Activated CD8-positive, alpha-beta memory T cell treated with anti-CD3 and anti-CD28 coated beads, Interleukin-2, amount 10 ng/mL, durations not matched to agents 7 days and 5 days (primary cell): ENCODE measurements around the gene C10orf105. TPM values are rescaled to one million over a fixed set of nuclear protein-coding genes. Genes with fewer than 3 reads are reported as not detected.
A peak's percentile ranks its signal among the peaks of the same experiment; 100 is the strongest.

Experiments
- ATAC-seq: fragments of 150-1000 bp; cut with Tn5 transposase; one replicate; pipeline ENCODE4 v1.10.0; 2021; ENCODE audit warnings: moderate library complexity
- CTCF ChIA-PET: fragments of 350-600 bp; sonication (Branson Sonifier 250); formaldehyde crosslinking; loops from one replicate; lab custom pipeline; 2021; ENCODE audit warnings: antibody characterized with exemption; lab: Charles Lee
- DNase-seq: peaks from one replicate; pipeline ENCODE4 v3.0.0-alpha.2; 2020
- H3K27ac Mint-ChIP-seq: one replicate; pipeline ENCODE4 v1.8.0; 2021; ENCODE audit warnings: mild to moderate bottlenecking, mixed read lengths
- H3K27me3 Mint-ChIP-seq: one replicate; pipeline ENCODE4 v1.8.0; 2021; ENCODE audit warnings: mixed read lengths
- H3K36me3 Mint-ChIP-seq: one replicate; pipeline ENCODE4 v1.8.0; 2021; ENCODE audit warnings: mild to moderate bottlenecking, mixed read lengths
- H3K4me1 Mint-ChIP-seq: one replicate; pipeline ENCODE4 v1.8.0; 2021; ENCODE audit warnings: mixed read lengths
- H3K4me3 Mint-ChIP-seq: one replicate; pipeline ENCODE4 v1.8.0; 2021; ENCODE audit warnings: mild to moderate bottlenecking, moderate library complexity, mixed read lengths
- H3K9me3 Mint-ChIP-seq: one replicate; pipeline ENCODE4 v1.8.0; 2022; ENCODE audit warnings: low read depth, mixed read lengths
- total RNA-seq, 2 experiments: library from RNA; stranded (reverse); gene quantifications; one replicate each; pipeline ENCODE4 v1.2.3, GENCODE V29; 2021

C10orf105 gene
- total RNA-seq, 2 experiments from 2014 or later = 0.18 to 0.26 TPM

GRCh38 chr10:71748671-71749191, 29.2 kb upstream of the C10orf105 start:
- Mint-ChIP-seq H3K4me3 (peak overlapping the region; percentile 56), H3K4me1 (peaks cover 94% of the 10 kb centered on the region), H3K9me3 (no peaks in the 10 kb centered on the region), H3K36me3 (peaks cover 15% of the 10 kb centered on the region), H3K27ac (peak overlapping the region; percentile 97), H3K27me3 (no peaks in the 10 kb centered on the region)
- CTCF ChIA-PET = interaction anchor here (1.1 to 5.3 kb wide), 15 partner anchors 8 to 73 kb away, joined by 3 to 40 read pairs (median 9); partner anchors contain the start of gene VSIR
- ATAC-seq = peak; percentile 85
- DNase-seq = peak; percentile 95

GRCh38 chr10:71747551-71748523, 28.3 kb upstream of the C10orf105 start:
- Mint-ChIP-seq H3K36me3 (peaks cover 15% of the 10 kb centered on the region), H3K4me3 (no peak overlapping the region)
- no peak for DNase-seq

GRCh38 chr10:71747039-71747531, 27.5 kb upstream of the C10orf105 start:
- Mint-ChIP-seq H3K36me3 (peaks cover 15% of the 10 kb centered on the region), H3K27me3 (no peaks in the 10 kb centered on the region), H3K27ac (peak overlapping the region; percentile 97), H3K9me3 (no peaks in the 10 kb centered on the region), H3K4me1 (peaks cover 94% of the 10 kb centered on the region), H3K4me3 (no peak overlapping the region)
- CTCF ChIA-PET = interaction anchor here (0.7 to 5.3 kb wide), 11 partner anchors 10 to 50 kb away, joined by 3 to 40 read pairs (median 4); no protein-coding TSS in a partner anchor
- ATAC-seq (no peak), DNase-seq (no peak)

More at GRCh38 chr10:71747551-71748523, 28.3 kb upstream of the C10orf105 start:
- Mint-ChIP-seq H3K27me3 (no peaks in the 10 kb centered on the region), H3K9me3 (no peaks in the 10 kb centered on the region), H3K27ac (peak overlapping the region; percentile 97), H3K4me1 (peaks cover 94% of the 10 kb centered on the region)
- CTCF ChIA-PET = interaction anchor here (1.0 to 5.3 kb wide), 16 partner anchors 7 to 51 kb away, joined by 3 to 40 read pairs (median 8); partner anchors contain the start of gene VSIR
- ATAC-seq = peak; percentile 3

- CTCF ChIA-PET = interaction anchor here (0.7 to 5.3 kb wide), 15 partner anchors 10 to 49 kb away, joined by 3 to 40 read pairs (median 4); no protein-coding TSS in a partner anchor
- DNase-seq = no peak
These were observed 26.9 kb upstream of the C10orf105 start for GRCh38 chr10:71746344-71747037.

GRCh38 chr10:71745664-71746250, 26.2 kb upstream of the C10orf105 start:
- peaks cover 11% of the 10 kb centered on the region for H3K36me3 Mint-ChIP-seq

More at GRCh38 chr10:71746344-71747037, 26.9 kb upstream of the C10orf105 start:
- no peak for ATAC-seq
- H3K27ac Mint-ChIP-seq = peak overlapping the region; percentile 97
- H3K36me3 Mint-ChIP-seq = peaks cover 15% of the 10 kb centered on the region
- H3K4me3 Mint-ChIP-seq = no peak overlapping the region
- peaks cover 94% of the 10 kb centered on the region for H3K4me1 Mint-ChIP-seq
- H3K9me3 Mint-ChIP-seq = no peaks in the 10 kb centered on the region
- H3K27me3 Mint-ChIP-seq = no peaks in the 10 kb centered on the region

GRCh38 chr10:71744897-71745663, 25.5 kb upstream of the C10orf105 start:
- no peak for ATAC-seq
- H3K4me3 Mint-ChIP-seq = no peak overlapping the region
- no peak for DNase-seq
- no peaks in the 10 kb centered on the region for H3K27me3 Mint-ChIP-seq
- CTCF ChIA-PET = interaction anchor here (1.2 to 5.3 kb wide), 5 partner anchors 10 to 36 kb away, joined by 4 to 27 read pairs (median 4); no protein-coding TSS in a partner anchor
- peaks cover 5% of the 10 kb centered on the region for H3K36me3 Mint-ChIP-seq
- H3K4me1 Mint-ChIP-seq = peaks cover 97% of the 10 kb centered on the region
- no peak overlapping the region for H3K27ac Mint-ChIP-seq
- H3K9me3 Mint-ChIP-seq = no peaks in the 10 kb centered on the region

More at GRCh38 chr10:71745664-71746250, 26.2 kb upstream of the C10orf105 start:
- Mint-ChIP-seq H3K27me3 (no peaks in the 10 kb centered on the region), H3K27ac (peak overlapping the region; percentile 97), H3K9me3 (no peaks in the 10 kb centered on the region), H3K4me3 (no peak overlapping the region), H3K4me1 (peaks cover 97% of the 10 kb centered on the region)
- DNase-seq (no peak), ATAC-seq (no peak)
- CTCF ChIA-PET = interaction anchor here (0.9 to 5.3 kb wide), 8 partner anchors 10 to 48 kb away, joined by 3 to 40 read pairs (median 4); no protein-coding TSS in a partner anchor

- Mint-ChIP-seq H3K4me3 (no peak overlapping the region), H3K36me3 (peaks cover 3% of the 10 kb centered on the region), H3K9me3 (no peaks in the 10 kb centered on the region), H3K27me3 (no peaks in the 10 kb centered on the region), H3K4me1 (peaks cover 86% of the 10 kb centered on the region), H3K27ac (no peak overlapping the region)
- CTCF ChIA-PET = interaction anchor here (1.9 to 5.0 kb wide), 5 partner anchors 12 to 47 kb away, joined by 10 to 40 read pairs (median 35); partner anchors contain the start of gene VSIR
- ATAC-seq (no peak), DNase-seq (no peak)
These were observed 24.3 kb upstream of the C10orf105 start for GRCh38 chr10:71743866-71744265.

GRCh38 chr10:71743089-71743838, 23.7 kb upstream of the C10orf105 start:
- peak overlapping the region; percentile 78 for H3K27ac Mint-ChIP-seq
- CTCF ChIA-PET = interaction anchor here (1.2 to 5.0 kb wide), 11 partner anchors 9 to 69 kb away, joined by 3 to 40 read pairs (median 10); partner anchors contain the start of gene VSIR
- DNase-seq = no peak
- no peaks in the 10 kb centered on the region for H3K36me3 Mint-ChIP-seq
- H3K4me3 Mint-ChIP-seq = no peak overlapping the region
- ATAC-seq = no peak
- H3K27me3 Mint-ChIP-seq = no peaks in the 10 kb centered on the region
- peaks cover 80% of the 10 kb centered on the region for H3K4me1 Mint-ChIP-seq
- H3K9me3 Mint-ChIP-seq = no peaks in the 10 kb centered on the region

GRCh38 chr10:71742301-71743088, 22.9 kb upstream of the C10orf105 start:
- ATAC-seq (peak; percentile 45), DNase-seq (peak; percentile 70)
- no peaks in the 10 kb centered on the region for H3K36me3 Mint-ChIP-seq
- H3K27ac Mint-ChIP-seq = peak overlapping the region; percentile 78
- peak overlapping the region; percentile 4 for H3K4me3 Mint-ChIP-seq
- peaks cover 78% of the 10 kb centered on the region for H3K4me1 Mint-ChIP-seq
- CTCF ChIA-PET = interaction anchor here (1.2 to 5.0 kb wide), 11 partner anchors 10 to 70 kb away, joined by 3 to 40 read pairs (median 10); partner anchors contain the start of gene VSIR
- no peaks in the 10 kb centered on the region for H3K27me3 Mint-ChIP-seq
- no peaks in the 10 kb centered on the region for H3K9me3 Mint-ChIP-seq

- Mint-ChIP-seq H3K27me3 (no peaks in the 10 kb centered on the region), H3K4me3 (no peak overlapping the region), H3K27ac (peak overlapping the region; percentile 78), H3K36me3 (no peaks in the 10 kb centered on the region), H3K4me1 (peaks cover 78% of the 10 kb centered on the region), H3K9me3 (no peaks in the 10 kb centered on the region)
- CTCF ChIA-PET = interaction anchor here (0.9 to 5.0 kb wide), 12 partner anchors 10 to 72 kb away, joined by 3 to 40 read pairs (median 9); partner anchors contain the start of gene VSIR
- DNase-seq (no peak), ATAC-seq (no peak)
These were observed 22.1 kb upstream of the C10orf105 start for GRCh38 chr10:71741671-71742070.
